Measurements from ENCODE around the gene EEIG1. TPM values are rescaled to one million over a fixed set of nuclear protein-coding genes. Genes with fewer than 3 reads are reported as not detected.

The EEIG1 gene
- polyA plus RNA-seq (2012; ENCODE audit: insufficient read depth, insufficient read length, low read depth): 30.7 TPM

DNA sequence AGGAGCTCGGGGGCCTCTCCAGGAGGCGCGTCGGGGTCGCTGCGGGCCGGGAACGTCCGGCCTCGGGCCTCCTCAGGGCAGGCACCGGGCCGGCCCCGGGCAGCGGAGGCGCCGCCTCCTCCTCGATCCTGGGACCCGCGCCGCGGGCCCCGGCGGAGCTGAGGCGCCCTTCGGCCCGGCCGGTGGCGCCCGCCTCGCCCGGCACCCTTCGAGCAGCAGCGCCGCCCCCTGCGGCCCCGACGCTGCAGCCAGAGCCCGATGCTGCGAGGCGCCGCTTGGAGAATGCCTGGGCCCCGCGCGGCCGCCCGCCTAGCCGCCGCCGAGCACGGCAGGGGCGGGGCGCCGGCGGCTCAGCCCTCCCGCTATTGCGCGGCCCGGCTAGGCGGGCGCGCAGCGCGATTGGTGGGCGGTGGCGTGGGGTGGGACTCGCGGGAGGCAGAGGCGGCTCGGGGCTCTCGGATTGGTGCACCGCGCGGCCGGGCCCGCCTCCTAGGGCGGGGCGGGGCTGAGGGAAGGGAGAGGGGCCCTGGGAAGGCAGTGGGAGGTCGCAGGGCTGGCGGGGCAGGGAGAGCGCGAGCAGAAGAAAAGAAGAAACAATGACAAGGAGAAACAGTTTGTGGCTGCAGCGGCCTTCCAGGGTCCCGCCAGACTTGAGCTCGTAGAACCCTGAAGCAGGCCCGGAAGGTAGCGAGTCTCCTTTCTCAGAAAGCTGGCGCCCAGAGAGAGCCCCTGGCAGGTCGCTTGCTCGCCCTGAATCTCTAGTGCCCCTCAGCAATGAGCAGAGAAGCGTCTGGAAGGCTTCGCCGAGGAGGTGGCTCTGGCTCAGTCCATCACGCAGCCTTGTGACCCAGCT, at the start of gene EEIG1:
Gene EEIG1 (minus strand): TSS at position 284 of the 853 bp plus-strand sequence. CDS start 852 bp downstream, outside the sequence.
- peak; percentile 98 for DNase-seq
- peaks cover 12% of the 10 kb centered on the region for H3K4me1 ChIP-seq
- TF ChIP-seq, protein P1, sequence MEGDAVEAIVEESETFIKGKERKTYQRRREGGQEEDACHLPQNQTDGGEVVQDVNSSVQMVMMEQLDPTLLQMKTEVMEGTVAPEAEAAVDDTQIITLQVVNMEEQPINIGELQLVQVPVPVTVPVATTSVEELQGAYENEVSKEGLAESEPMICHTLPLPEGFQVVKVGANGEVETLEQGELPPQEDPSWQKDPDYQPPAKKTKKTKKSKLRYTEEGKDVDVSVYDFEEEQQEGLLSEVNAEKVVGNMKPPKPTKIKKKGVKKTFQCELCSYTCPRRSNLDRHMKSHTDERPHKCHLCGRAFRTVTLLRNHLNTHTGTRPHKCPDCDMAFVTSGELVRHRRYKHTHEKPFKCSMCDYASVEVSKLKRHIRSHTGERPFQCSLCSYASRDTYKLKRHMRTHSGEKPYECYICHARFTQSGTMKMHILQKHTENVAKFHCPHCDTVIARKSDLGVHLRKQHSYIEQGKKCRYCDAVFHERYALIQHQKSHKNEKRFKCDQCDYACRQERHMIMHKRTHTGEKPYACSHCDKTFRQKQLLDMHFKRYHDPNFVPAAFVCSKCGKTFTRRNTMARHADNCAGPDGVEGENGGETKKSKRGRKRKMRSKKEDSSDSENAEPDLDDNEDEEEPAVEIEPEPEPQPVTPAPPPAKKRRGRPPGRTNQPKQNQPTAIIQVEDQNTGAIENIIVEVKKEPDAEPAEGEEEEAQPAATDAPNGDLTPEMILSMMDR (IDR thresholded peaks at IDR 0.05; ENCODE audit: low read depth, low read length): no peak

GRCh38 chr9:128027705-128028104, 46.9 kb upstream of the EEIG1 start:
- H3K27me3 ChIP-seq: no peaks in the 10 kb centered on the region
- no peaks in the 10 kb centered on the region for H3K36me3 ChIP-seq
- no peaks in the 10 kb centered on the region for H3K4me1 ChIP-seq
- H3K4me3 ChIP-seq (ENCODE audit: low read depth, low read length): no peak overlapping the region
- TF ChIP-seq, protein P1 (IDR thresholded peaks at IDR 0.05; ENCODE audit: low read depth, low read length): no peak
- DNase-seq: no peak
- H3K9me3 ChIP-seq: no peaks in the 10 kb centered on the region

More for the DNA sequence above, at the start of gene EEIG1:
- Histone ChIP-seq H3K4me3 (ENCODE audit: low read depth, low read length) (peak within 1 kb of the TSS; percentile 94), H3K27me3 (no peaks in the 10 kb centered on the region), H3K36me3 (no peaks in the 10 kb centered on the region), H3K9me3 (no peaks in the 10 kb centered on the region)

DNA sequence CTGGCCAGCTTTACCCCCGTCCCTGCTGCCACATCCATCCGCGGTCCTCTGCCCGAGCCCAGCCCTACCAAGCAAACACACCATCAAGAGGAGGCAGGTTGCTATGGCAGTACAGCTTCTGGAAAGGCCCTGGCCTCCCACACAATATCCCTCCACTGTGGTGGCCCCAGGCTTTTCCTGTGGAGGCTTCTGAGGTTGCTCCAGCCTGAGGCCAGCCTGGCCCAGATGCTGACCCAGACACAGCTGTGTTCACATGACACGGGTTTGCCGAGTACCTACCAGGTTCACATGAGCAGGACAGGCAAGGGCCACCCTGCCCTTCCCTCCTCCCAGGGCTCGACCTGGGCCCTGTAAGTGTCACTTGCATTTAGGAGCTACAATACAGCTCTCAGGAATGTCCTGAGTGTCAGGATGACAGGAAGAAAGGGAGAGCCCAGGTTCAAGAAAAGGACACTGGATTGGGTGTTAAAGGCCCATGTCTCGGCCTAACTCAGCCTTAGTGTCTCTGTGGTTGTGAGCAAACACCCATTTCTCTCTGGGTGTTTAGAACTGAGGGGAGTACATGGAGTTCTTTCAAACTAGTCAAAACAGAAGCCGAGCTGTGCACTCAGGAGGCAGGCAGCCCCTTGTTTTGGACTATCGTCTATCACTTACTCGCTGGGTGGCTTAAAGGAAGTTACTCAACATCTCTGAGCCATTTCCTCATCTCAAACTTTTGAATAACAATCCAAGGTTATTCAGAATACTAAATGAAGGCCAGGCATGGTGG, 46.2 kb upstream of the EEIG1 start:
- TF ChIP-seq, protein P1 (IDR thresholded peaks at IDR 0.05; ENCODE audit: low read depth, low read length): no peak
- Histone ChIP-seq H3K36me3 (no peaks in the 10 kb centered on the region), H3K4me1 (no peaks in the 10 kb centered on the region), H3K27me3 (no peaks in the 10 kb centered on the region), H3K4me3 (ENCODE audit: low read depth, low read length) (no peak overlapping the region), H3K9me3 (no peaks in the 10 kb centered on the region)
- no peak for DNase-seq

GRCh38 chr9:128026255-128026772, 45.5 kb upstream of the EEIG1 start:
- Histone ChIP-seq H3K36me3 (no peaks in the 10 kb centered on the region), H3K4me3 (ENCODE audit: low read depth, low read length) (no peak overlapping the region), H3K9me3 (no peaks in the 10 kb centered on the region), H3K4me1 (no peaks in the 10 kb centered on the region), H3K27me3 (no peaks in the 10 kb centered on the region)
- TF ChIP-seq, protein P1 (IDR thresholded peaks at IDR 0.05; ENCODE audit: low read depth, low read length): no peak
- no peak for DNase-seq

- no peak for DNase-seq
- Histone ChIP-seq H3K36me3 (no peaks in the 10 kb centered on the region), H3K27me3 (no peaks in the 10 kb centered on the region), H3K4me1 (no peaks in the 10 kb centered on the region), H3K9me3 (no peaks in the 10 kb centered on the region), H3K4me3 (ENCODE audit: low read depth, low read length) (no peak overlapping the region)
- TF ChIP-seq, protein P1 (IDR thresholded peaks at IDR 0.05; ENCODE audit: low read depth, low read length): no peak
Measured at GRCh38 chr9:128025736-128026135, 44.9 kb upstream of the EEIG1 start.
